Urinary bladder (tissue), 4 donors: ENCODE results near the gene FUOM. TPM values are rescaled to one million over a fixed set of nuclear protein-coding genes. Genes with fewer than 3 reads are reported as not detected.

ENCODE experiments used
- DNase-seq: peaks from one replicate; pipeline ENCODE4 v3.0.0-alpha.2; 2015; ENCODE audit errors: extremely low spot score
- H3K27ac ChIP-seq: one replicate; pipeline ENCODE4 v1.5.1; 2013; ENCODE audit warnings: low read depth, mild to moderate bottlenecking, moderate library complexity
- H3K36me3 ChIP-seq: one replicate; pipeline ENCODE4 v1.6.1; 2013; ENCODE audit warnings: mild to moderate bottlenecking, moderate library complexity; ENCODE audit not compliant: insufficient read depth
- H3K4me1 ChIP-seq: one replicate; pipeline ENCODE4 v1.6.1; 2013; ENCODE audit warnings: mild to moderate bottlenecking, moderate library complexity; ENCODE audit not compliant: insufficient read depth
- H3K4me3 ChIP-seq: one replicate; pipeline ENCODE4 v1.5.1; 2013; ENCODE audit warnings: low read depth, low read length
- WGBS: extraction: QIAGEN DNeasy Blood & Tissue Kit; methylation state at CpG from one replicate; pipeline ENCODE4 v1.1.7; 2013; 5-methylcytosine and 5-hydroxymethylcytosine counted together
- polyA plus RNA-seq: library from polyadenylated mRNA; stranded (reverse); fragments of 200-250 nt; gene quantifications from one replicate; pipeline ENCODE4 v1.2.3, GENCODE V29; 2013
- total RNA-seq: library from RNA; depleted of rRNA; stranded (reverse); fragments of >200 nt; gene quantifications from one replicate; pipeline ENCODE4 v1.2.3, GENCODE V29; 2014
- donor health status: healthy with polysubstance abuse.
- donor health status: healthy.

FUOM gene
- total and polyA plus RNA-seq, 2 donors = 5.2 to 16.9 TPM

DNA sequence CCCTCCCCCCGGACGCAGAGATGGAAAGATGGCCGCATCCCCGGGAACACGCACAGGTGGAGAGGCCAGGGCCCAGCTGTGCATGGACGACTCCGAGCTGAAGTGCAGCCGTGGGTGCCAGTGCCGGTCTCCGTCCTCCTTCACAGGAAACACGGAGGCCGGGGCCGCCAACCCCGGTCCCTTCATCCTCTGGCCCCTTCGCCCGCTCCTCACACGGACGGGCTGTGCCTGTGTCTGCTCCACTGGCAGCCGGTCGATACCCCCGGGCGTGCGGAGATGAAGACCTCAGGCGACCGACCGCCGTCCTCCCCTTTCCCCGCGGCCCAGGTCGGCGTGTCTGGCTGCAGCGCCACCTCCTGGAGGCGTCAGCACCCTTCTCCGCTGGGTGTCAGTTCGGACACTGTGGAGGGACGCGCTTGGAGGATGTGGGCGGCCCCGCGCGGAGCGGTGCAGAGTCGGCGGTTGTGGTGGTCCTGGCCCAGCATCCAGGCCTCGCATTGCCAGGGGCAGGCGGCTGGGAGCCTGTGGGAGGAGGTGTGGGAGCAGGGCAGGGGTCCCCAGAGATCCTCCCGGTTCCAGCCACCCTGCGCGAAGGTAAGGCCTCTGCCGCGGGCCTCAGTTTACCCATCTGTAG is 39.2 kb downstream of the FUOM start:
- H3K4me3 ChIP-seq = no peak overlapping the region
- no peak for DNase-seq
- H3K4me1 ChIP-seq = no peaks in the 10 kb centered on the region
- H3K27ac ChIP-seq = no peak overlapping the region
- no peaks in the 10 kb centered on the region for H3K36me3 ChIP-seq
- 8% methylated on average over 51 of the region's 51 CpGs for WGBS

DNA sequence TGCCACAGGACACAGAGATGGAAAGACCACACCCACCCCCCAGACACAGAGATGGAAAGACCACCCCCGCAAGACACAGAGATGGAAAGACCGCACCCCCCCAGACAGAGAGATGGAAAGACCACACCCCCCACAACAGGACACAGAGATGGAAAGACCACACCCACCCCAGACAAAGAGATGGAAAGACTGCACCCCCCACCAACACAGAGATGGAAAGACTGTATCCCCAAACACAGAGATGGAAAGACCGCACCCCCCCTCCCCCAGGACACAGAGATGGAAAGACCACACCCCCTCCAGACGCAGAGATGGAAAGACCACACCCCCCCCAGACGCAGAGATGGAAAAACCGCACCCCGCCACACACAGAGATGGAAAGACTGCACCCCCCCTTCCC is 41.1 kb downstream of the FUOM start:
- no peak for DNase-seq
- Histone ChIP-seq H3K4me1 (no peaks in the 10 kb centered on the region), H3K27ac (no peak overlapping the region), H3K36me3 (no peaks in the 10 kb centered on the region), H3K4me3 (no peak overlapping the region)
- 88% methylated on average over 7 of the region's 7 CpGs for WGBS

DNA sequence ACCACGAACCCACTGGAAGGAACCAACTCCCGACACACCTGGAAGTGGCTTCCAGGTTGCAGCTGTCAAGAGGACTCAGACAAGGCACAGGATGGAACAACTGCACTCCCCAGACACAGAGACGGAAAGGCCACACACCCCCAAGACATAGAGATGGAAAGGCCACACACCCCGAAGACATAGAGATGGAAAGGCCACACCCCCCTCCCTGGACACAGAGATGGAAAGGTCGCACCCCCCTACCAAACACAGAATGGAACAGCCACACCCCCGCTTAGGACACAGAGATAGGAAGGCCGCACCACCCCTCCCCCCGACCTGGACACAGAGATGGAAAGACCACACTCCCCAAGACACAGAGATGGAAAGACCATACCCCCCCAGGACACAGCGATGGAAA is 41.6 kb downstream of the FUOM start:
- WGBS = 91% methylated on average over 9 of the region's 9 CpGs
- no peak for DNase-seq
- no peak overlapping the region for H3K4me3 ChIP-seq
- no peak overlapping the region for H3K27ac ChIP-seq
- H3K36me3 ChIP-seq = no peaks in the 10 kb centered on the region
- no peaks in the 10 kb centered on the region for H3K4me1 ChIP-seq

DNA sequence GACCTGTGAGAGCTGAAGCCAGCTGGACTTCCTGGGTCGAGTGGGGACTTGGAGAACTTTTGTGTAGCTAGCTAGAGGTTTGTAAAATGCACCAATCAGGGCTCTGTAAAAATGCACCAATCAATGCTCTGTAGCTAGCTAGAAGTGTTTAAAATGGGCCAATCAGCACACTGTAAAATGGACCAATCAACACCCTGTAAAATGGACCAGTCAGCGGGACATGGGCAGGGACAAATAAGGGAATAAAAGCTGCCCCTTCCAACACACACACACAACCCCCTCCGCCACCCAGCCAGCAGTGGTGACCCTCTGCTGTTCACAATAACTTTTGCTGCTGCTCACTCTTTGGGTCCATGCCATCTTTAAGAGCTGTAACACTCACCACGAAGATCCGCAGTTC is 42.0 kb downstream of the FUOM start:
- 84% methylated on average over 5 of the region's 5 CpGs for WGBS
- no peaks in the 10 kb centered on the region for H3K36me3 ChIP-seq
- H3K4me1 ChIP-seq = no peaks in the 10 kb centered on the region
- H3K4me3 ChIP-seq = no peak overlapping the region
- no peak for DNase-seq
- no peak overlapping the region for H3K27ac ChIP-seq

DNA sequence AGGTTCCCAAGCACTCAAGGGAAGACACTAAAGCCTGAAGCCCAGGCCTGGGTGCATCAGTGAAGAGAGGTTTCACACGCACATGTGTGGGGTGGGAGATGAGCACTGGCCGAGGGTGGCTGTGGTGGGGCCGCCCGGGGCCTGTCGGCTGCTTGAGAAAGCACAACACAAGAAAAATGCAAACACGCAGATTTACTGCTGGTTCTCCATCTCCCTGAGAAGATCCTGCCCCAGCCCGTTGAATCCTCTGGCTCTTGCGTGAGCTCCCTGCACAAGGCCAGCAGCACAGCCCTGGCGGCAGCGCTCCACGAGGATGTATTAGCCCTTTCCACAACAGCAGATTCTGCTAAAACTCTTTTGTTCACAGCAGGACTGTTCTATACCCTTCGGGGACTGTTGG is 42.9 kb downstream of the FUOM start:
- Histone ChIP-seq H3K27ac (no peak overlapping the region), H3K36me3 (no peaks in the 10 kb centered on the region), H3K4me1 (no peaks in the 10 kb centered on the region), H3K4me3 (no peak overlapping the region)
- 84% methylated on average over 12 of the region's 12 CpGs for WGBS
- no peak for DNase-seq

DNA sequence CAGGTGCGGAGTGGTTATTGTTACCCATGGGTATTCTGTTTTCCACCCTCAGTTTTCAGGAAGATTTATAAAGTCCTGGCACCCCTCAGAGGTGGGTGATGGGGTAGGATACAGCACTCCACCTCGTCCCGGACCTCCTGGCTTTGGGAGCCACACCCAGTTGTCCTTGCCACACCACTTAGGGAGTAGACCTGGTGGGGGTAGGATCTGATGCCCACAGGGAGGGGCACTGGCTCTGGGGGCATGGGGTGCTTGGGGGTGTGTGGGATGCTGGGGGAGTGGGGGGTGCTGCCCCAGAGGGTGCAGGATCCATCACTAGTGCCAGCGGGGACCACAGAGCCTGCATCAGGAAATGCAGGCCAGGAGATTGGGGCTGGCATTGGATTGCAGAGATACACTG is 44.6 kb downstream of the FUOM start:
- Histone ChIP-seq H3K4me3 (no peak overlapping the region), H3K36me3 (no peaks in the 10 kb centered on the region), H3K27ac (no peak overlapping the region), H3K4me1 (no peaks in the 10 kb centered on the region)
- WGBS = 80% methylated on average over 4 of the region's 4 CpGs
- DNase-seq = no peak

DNA sequence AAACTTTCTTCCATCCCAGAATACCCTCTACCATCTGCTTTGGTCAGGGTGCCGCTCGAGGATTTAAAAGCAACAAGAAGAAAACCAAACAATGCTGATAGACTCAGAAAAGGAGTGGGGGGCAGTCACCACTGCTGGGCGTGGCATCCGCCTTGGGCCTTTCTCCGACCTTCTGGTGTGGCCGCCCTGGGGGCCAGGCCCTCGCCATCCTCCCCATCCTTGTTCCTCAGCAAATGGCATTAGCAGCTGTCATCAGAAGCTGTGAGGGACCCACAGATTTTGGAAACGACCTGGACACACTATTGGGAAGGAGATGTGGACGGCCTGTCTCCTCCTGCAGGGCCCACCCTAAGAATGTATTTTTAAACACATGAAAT is 45.1 kb downstream of the FUOM start:
- H3K4me1 ChIP-seq = no peaks in the 10 kb centered on the region
- no peak for DNase-seq
- H3K36me3 ChIP-seq = no peaks in the 10 kb centered on the region
- H3K27ac ChIP-seq = no peak overlapping the region
- H3K4me3 ChIP-seq = no peak overlapping the region
- WGBS = 93% methylated on average over 9 of the region's 9 CpGs

DNA sequence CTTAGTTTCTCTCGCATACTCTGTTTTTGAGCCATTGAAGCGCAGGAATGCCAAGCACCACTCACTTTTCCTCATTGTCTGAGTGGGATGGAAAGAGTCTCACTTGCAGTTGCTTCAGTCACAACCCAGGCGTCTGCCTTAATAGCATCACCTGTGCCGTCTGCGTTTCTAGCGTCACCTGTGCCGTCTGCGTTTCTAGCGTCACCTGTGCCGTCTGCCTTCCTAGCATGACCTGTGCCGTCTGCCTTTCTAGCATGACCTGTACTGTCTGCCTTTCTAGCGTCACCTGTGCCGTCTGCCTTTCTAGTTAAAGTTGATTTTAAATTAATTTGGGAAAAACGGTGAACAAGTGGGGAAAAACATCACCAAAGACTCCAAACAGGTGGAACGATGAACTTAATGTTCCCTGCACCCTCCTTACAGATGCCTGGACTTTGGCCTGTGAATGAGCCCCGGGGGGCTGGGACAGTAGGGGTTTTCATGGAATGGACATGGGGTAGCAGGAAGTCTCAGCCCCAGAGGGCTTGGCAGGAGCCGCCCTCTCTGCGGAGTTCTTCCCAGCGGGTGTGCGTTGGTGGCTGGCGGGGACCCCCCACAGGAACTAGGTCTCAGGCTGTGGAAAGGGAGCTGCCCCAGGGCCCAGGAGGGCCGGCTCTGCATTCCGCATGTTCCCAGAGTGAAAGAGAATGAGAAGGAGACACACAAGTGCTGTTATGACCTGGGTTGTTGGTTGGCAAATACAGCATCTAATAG is 45.6 kb downstream of the FUOM start:
- Histone ChIP-seq H3K36me3 (no peaks in the 10 kb centered on the region), H3K27ac (no peak overlapping the region), H3K4me3 (no peak overlapping the region), H3K4me1 (no peaks in the 10 kb centered on the region)
- DNase-seq = no peak
- 93% methylated on average over 23 of the region's 23 CpGs for WGBS

DNA sequence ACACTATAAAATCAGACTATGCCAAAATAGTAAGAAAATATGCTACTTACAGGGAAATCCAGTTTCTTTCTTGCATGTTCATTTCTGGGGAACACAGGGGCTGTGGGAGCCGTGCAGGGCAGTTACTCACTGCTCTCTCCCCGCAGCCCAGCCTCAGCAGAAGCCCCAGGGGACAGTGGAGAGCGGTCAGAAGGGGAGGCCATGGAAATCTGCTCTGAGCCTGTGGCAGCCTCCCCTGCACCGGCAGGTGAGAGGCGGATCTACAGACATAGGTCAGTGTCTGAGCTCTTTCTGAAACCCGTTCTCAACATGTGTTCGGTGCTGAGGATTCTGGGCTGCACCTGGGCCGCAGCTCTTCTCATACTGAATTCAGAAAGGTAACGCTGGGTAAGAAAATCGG is 46.2 kb downstream of the FUOM start:
- Histone ChIP-seq H3K27ac (no peak overlapping the region), H3K4me1 (no peaks in the 10 kb centered on the region), H3K4me3 (no peak overlapping the region), H3K36me3 (no peaks in the 10 kb centered on the region)
- no peak for DNase-seq
- WGBS = 85% methylated on average over 10 of the region's 10 CpGs

DNA sequence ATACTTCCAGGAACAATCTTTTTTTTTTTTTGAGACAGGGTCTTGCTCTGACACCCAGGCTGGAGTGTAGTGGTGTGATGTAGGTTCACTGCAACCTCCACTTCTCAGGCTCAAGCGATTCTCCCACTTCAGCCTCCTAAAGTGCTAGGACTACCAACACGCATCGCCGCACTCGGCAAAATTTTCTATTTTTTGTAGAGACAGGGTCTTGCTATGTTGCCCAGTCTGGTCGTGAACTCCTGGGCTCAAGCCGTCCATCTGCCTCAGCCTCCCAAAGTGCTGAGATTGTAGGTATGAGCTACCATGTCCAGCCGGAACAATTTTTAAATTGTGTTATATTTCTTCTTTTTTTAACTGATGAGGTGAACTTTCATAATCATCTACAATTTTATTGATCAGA is 47.0 kb downstream of the FUOM start:
- Histone ChIP-seq H3K36me3 (no peaks in the 10 kb centered on the region), H3K27ac (no peak overlapping the region), H3K4me1 (no peaks in the 10 kb centered on the region), H3K4me3 (no peak overlapping the region)
- DNase-seq = no peak
- WGBS = 96% methylated on average over 8 of the region's 8 CpGs

DNA sequence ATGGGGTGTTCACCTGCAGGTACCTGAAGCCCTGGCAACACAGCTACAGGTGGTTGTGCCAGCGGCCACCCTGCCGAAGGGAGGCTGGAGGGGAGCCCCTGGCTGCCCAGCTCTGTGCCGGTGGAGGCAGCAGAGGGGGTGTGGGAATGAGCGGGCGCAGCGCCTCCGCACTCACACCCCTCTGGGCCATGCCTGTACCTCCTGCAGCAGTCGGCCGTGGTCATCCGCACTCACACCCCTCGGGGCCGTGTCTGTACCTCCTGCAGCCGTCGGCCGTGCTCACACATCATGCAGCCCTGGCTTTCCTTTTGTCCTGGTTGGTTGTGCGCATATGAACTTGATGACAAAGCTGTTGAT is 47.4 kb downstream of the FUOM start:
- WGBS = 94% methylated on average over 16 of the region's 16 CpGs
- Histone ChIP-seq H3K36me3 (no peaks in the 10 kb centered on the region), H3K27ac (no peak overlapping the region), H3K4me1 (no peaks in the 10 kb centered on the region), H3K4me3 (no peak overlapping the region)
- no peak for DNase-seq

DNA sequence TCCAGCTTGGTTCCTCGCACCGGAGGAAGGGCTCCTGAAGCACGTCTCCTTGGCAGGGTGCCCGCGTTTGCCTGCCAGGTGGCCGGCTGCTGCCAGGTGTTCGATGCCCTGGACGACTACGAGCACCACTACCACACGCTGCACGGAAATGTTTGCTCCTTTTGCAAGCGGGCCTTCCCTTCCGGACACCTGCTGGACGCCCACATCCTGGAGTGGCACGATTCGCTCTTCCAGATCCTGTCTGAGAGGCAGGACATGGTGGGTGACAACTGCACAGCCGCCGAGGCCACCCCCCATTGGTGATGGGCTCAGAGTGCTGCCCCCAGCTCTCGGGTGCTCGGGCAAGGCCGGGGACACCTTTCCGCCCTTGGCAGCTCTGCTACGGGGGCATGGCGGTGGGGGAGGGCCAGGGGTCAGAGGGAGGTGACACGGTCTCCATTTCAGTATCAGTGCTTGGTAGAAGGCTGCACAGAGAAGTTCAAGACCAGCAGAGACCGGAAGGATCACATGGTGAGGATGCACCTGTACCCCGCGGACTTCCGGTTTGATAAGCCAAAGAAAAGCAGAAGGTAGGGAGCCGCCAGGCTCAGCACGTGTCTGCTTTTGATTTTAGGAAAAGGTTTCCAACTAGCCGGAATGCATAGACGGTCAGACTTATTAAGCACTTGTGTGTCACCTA is 48.0 kb downstream of the FUOM start:
- WGBS = 92% methylated on average over 33 of the region's 33 CpGs
- Histone ChIP-seq H3K27ac (no peak overlapping the region), H3K4me1 (no peaks in the 10 kb centered on the region), H3K36me3 (no peaks in the 10 kb centered on the region), H3K4me3 (no peak overlapping the region)
- no peak for DNase-seq

DNA sequence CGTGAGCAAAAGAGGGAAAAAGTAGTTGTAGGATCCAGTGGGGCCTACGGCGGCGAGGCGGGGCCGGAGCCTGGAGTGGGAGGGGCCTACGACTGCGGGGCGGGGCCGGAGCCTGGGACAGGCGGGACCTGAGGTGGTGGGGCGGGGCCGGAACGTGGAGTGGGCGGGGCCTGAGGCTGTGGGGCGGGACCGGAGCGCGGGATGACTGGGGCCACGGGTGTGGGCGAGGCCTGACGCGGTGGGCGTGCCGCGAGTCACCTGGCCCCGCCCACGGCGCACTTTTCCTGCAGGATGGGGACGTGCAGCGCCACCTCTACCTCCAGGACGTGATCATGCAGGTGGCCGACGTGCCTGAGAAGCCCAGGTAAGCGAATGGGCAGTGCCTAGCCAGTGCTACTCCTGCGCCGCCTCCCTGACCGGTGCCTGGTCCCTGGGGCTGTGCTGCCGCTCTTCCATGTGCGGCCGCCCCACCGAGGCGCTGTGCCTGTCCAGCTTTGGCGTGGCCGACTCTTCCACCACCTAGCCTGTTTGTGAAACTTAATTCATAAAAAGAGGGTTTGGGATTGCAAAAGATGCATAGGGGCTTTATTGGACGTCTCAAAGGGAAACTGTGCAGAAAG is 48.6 kb downstream of the FUOM start:
- Histone ChIP-seq H3K27ac (peak overlapping the region; percentile 96), H3K4me3 (peak overlapping the region; percentile 81), H3K36me3 (no peaks in the 10 kb centered on the region), H3K4me1 (no peaks in the 10 kb centered on the region)
- WGBS = 26% methylated on average over 46 of the region's 46 CpGs
- peak; percentile 59 for DNase-seq
